ENCODE results near the gene PCGF6. TPM values are rescaled to one million over a fixed set of nuclear protein-coding genes. Genes with fewer than 3 reads are reported as not detected.
"Not testable (repeated sequence)": the region's sequence is repeated elsewhere in the genome, so short reads cannot be mapped to it uniquely, and the experiment has no call there.

Gene PCGF6
- polyA plus RNA-seq, 4 donors, result 5.9 to 7.1 (median 6.5) TPM

DNA sequence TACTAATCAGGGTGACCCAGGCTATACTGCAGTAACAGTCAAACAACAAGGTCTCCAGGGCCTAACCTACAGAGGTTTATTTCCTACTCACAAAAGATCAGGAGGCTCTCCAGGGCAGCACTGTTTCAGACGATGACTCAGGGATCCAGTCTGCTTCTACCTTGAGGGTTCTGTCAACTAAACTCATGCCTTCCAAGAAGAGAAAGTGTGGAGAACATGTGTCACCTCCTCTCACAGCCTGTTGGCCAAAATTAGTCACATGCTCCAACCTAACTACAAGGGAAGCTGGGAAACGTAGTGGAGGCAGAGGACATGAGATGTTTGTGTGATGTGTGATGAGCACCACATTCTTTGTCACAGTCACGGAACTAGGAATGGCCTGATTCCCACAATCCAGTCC lies 88.7 kb downstream of the PCGF6 start:
- FAIRE-seq (no peak), DNase-seq (no peak)
- Histone ChIP-seq H3K9me3 (ENCODE audit: control insufficient read depth in 2 of 2, insufficient read depth in 1 of 2, low read depth in 1 of 2, low read length in 1 of 2) (peaks cover 0 to 9% of the 10 kb centered on the region in 2 donors), H3K4me1 (ENCODE audit: control insufficient read depth in 3 of 3, insufficient read depth in 2 of 3, low read depth in 1 of 3, low read length in 2 of 3) (no peaks in the 10 kb centered on the region), H3K27me3 (ENCODE audit: control insufficient read depth in 3 of 3, insufficient read depth in 3 of 3, low read length in 3 of 3) (peaks cover 0 to 6% (median 0%) of the 10 kb centered on the region in 3 donors), H3K4me3 (ENCODE audit: low read depth in 1 of 3, low read length in 3 of 3) (no peak overlapping the region), H3K36me3 (ENCODE audit: control insufficient read depth in 3 of 3, insufficient read depth in 2 of 3, low read depth in 1 of 3, low read length in 3 of 3) (no peaks in the 10 kb centered on the region), H3K27ac (ENCODE audit: low read depth in 1 of 3, low read length in 2 of 3) (no peak overlapping the region)
- 70 to 79% (median 76%) methylated on average over 3 of the region's 3 CpGs for WGBS, 3 donors

DNA sequence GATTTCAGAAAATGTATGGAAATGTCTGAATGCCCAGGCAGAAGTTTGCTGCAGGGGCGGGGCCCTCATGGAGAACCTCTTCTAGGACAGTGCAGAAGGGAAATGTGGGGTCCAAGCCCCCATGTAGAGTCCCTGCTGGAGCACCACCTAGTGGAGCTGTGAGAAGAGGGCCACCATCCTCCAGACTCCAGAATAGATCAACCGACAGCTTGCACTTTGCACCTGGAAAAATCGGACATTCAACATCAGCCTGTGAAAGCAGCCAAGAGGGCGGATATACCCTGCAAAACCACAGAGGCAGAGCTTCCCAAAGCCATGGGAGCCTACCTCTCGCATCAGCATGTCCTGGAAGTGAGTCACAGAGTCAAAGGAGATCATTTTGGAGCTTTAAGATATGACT lies 91.0 kb downstream of the PCGF6 start:
- H3K4me1 ChIP-seq (ENCODE audit: control insufficient read depth in 3 of 3, insufficient read depth in 2 of 3, low read depth in 1 of 3, low read length in 2 of 3), result no peaks in the 10 kb centered on the region
- H3K4me3 ChIP-seq (ENCODE audit: low read depth in 1 of 3, low read length in 3 of 3), result no peak overlapping the region
- no peak for DNase-seq
- WGBS, 3 donors, result 89 to 90% (median 89%) methylated on average over 5 of the region's 5 CpGs
- peaks cover 0 to 2% (median 0%) of the 10 kb centered on the region in 3 donors for H3K27me3 ChIP-seq (ENCODE audit: control insufficient read depth in 3 of 3, insufficient read depth in 3 of 3, low read length in 3 of 3)
- H3K9me3 ChIP-seq (ENCODE audit: control insufficient read depth in 2 of 2, insufficient read depth in 1 of 2, low read depth in 1 of 2, low read length in 1 of 2), result peaks cover 0 to 9% of the 10 kb centered on the region in 2 donors
- FAIRE-seq, result no peak
- H3K27ac ChIP-seq (ENCODE audit: low read depth in 1 of 3, low read length in 2 of 3), result no peak overlapping the region
- H3K36me3 ChIP-seq (ENCODE audit: control insufficient read depth in 3 of 3, insufficient read depth in 2 of 3, low read depth in 1 of 3, low read length in 3 of 3), result no peaks in the 10 kb centered on the region

DNA sequence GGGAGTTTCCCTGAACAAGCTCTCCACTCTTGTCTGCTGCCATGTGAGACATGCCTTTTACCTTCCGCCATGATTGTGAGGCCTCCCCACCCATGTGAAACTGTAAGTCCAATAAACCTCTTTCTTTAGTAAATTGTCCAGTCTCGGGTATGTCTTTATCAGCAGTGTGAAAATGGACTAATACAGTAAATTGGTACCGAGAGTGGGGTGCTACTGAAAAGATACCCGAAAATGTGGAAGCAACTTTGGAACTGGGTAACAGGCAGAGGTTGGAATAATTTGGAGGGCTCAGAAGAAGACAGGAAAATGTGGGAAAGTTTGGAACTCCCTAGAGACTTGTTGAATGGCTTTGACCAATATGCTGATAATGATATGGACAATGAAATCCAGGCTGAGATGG lies 92.0 kb downstream of the PCGF6 start:
- not testable (repeated sequence) for H3K36me3 ChIP-seq (ENCODE audit: control insufficient read depth in 3 of 3, insufficient read depth in 2 of 3, low read depth in 1 of 3, low read length in 3 of 3); H3K27ac ChIP-seq (ENCODE audit: low read depth in 1 of 3, low read length in 2 of 3); FAIRE-seq; H3K4me3 ChIP-seq (ENCODE audit: low read depth in 1 of 3, low read length in 3 of 3); H3K27me3 ChIP-seq (ENCODE audit: control insufficient read depth in 3 of 3, insufficient read depth in 3 of 3, low read length in 3 of 3); DNase-seq; H3K4me1 ChIP-seq (ENCODE audit: control insufficient read depth in 3 of 3, insufficient read depth in 2 of 3, low read depth in 1 of 3, low read length in 2 of 3); H3K9me3 ChIP-seq (ENCODE audit: control insufficient read depth in 2 of 2, insufficient read depth in 1 of 2, low read depth in 1 of 2, low read length in 1 of 2)
- WGBS, 3 donors, result 88 to 93% (median 91%) methylated on average over 4 of the region's 4 CpGs

DNA sequence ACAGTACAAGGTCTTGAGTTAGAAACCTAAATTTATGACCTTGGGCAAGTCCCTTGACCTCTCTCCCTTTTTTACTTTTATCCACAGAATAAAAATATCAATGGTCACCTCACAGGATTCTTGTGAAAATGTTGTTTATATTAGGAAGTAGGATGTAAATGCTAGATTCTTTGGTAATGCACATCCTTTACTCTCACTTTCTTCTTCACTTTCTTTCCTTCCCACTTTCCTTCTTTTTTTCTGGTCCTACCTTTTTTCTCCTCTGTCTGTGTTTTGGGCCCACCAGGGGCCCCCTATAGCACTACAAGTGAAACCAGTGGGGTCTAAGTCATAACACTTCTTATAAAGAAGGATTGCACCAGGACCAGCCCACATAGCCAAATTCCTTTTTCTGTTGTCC lies 93.1 kb downstream of the PCGF6 start:
- no peaks in the 10 kb centered on the region for H3K4me1 ChIP-seq (ENCODE audit: control insufficient read depth in 3 of 3, insufficient read depth in 2 of 3, low read depth in 1 of 3, low read length in 2 of 3)
- no peak overlapping the region for H3K27ac ChIP-seq (ENCODE audit: low read depth in 1 of 3, low read length in 2 of 3)
- no peaks in the 10 kb centered on the region for H3K36me3 ChIP-seq (ENCODE audit: control insufficient read depth in 3 of 3, insufficient read depth in 2 of 3, low read depth in 1 of 3, low read length in 3 of 3)
- no peaks in the 10 kb centered on the region for H3K27me3 ChIP-seq (ENCODE audit: control insufficient read depth in 3 of 3, insufficient read depth in 3 of 3, low read length in 3 of 3)
- DNase-seq (no peak), FAIRE-seq (no peak)
- H3K4me3 ChIP-seq (ENCODE audit: low read depth in 1 of 3, low read length in 3 of 3), result no peak overlapping the region
- peaks cover 0 to 9% of the 10 kb centered on the region in 2 donors for H3K9me3 ChIP-seq (ENCODE audit: control insufficient read depth in 2 of 2, insufficient read depth in 1 of 2, low read depth in 1 of 2, low read length in 1 of 2)

DNA sequence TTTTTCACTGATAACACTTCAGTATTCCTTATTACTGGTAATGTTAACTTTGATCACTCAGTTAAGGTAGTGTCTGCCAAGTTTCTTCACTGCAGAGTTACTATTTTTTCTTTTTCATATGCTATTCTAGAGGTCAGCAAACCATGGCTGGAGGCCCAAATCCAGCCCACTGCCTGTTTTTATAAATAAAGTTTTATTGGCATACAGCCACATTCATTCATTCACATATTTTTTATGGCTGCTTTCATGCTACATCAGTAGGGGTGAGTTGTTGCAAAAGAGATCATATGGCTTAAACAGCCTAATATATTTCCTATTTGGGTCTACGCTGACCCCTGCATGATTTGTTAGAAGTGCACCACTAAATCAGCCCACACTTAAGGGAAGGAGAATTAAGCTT lies 94.3 kb downstream of the PCGF6 start:
- Histone ChIP-seq H3K4me1 (ENCODE audit: control insufficient read depth in 3 of 3, insufficient read depth in 2 of 3, low read depth in 1 of 3, low read length in 2 of 3) (no peaks in the 10 kb centered on the region), H3K9me3 (ENCODE audit: control insufficient read depth in 2 of 2, insufficient read depth in 1 of 2, low read depth in 1 of 2, low read length in 1 of 2) (peaks cover 0 to 9% of the 10 kb centered on the region in 2 donors), H3K4me3 (ENCODE audit: low read depth in 1 of 3, low read length in 3 of 3) (no peak overlapping the region), H3K27me3 (ENCODE audit: control insufficient read depth in 3 of 3, insufficient read depth in 3 of 3, low read length in 3 of 3) (no peaks in the 10 kb centered on the region), H3K27ac (ENCODE audit: low read depth in 1 of 3, low read length in 2 of 3) (no peak overlapping the region), H3K36me3 (ENCODE audit: control insufficient read depth in 3 of 3, insufficient read depth in 2 of 3, low read depth in 1 of 3, low read length in 3 of 3) (no peaks in the 10 kb centered on the region)
- DNase-seq (no peak), FAIRE-seq (no peak)
- WGBS, 3 donors, result 88 to 97% (median 96%) methylated on average over 1 of the region's 1 CpG

DNA sequence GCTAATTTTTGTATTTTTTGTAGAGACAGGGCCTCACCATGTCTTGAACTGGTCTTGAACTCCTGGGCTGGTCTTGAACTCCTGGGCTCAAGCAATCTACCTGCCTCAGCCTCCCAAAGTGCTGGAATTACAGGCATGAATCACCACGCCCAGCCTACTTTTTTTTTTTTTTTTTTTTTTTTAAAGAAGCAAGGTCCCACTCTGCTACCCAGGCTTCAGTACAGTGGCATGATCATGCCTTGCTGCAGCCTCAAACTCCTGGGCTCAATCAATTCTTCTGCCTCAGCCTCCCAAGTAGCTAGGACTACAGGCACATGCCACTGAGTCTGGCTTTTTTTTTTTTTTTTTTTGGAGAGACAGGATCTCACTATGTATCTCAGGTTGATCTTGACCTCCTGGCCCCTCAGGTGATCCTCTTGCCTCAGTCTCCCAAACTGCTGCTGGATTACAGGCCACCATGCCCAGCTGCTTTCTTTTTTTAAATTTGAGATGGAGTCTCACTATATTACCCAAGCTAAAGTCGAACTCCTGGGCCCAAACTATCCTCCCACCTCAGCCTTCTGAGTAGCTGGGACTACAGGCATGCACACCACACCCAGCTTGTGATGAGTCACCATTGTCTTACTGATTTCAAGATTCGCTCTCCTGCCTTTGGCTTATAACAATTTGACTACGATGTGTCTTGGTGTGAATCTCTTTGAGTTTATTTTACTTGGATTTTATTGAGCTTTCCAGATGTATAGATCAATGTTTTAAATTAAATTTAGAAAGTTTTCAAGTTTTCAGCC lies 96.2 kb downstream of the PCGF6 start:
- 54 to 58% (median 57%) methylated on average over 4 of the region's 4 CpGs for WGBS, 3 donors
- Histone ChIP-seq H3K27ac (ENCODE audit: low read depth in 1 of 3, low read length in 2 of 3) (no peak overlapping the region), H3K27me3 (ENCODE audit: control insufficient read depth in 3 of 3, insufficient read depth in 3 of 3, low read length in 3 of 3) (no peaks in the 10 kb centered on the region), H3K4me3 (ENCODE audit: low read depth in 1 of 3, low read length in 3 of 3) (no peak overlapping the region), H3K36me3 (ENCODE audit: control insufficient read depth in 3 of 3, insufficient read depth in 2 of 3, low read depth in 1 of 3, low read length in 3 of 3) (no peaks in the 10 kb centered on the region), H3K4me1 (ENCODE audit: control insufficient read depth in 3 of 3, insufficient read depth in 2 of 3, low read depth in 1 of 3, low read length in 2 of 3) (no peaks in the 10 kb centered on the region), H3K9me3 (ENCODE audit: control insufficient read depth in 2 of 2, insufficient read depth in 1 of 2, low read depth in 1 of 2, low read length in 1 of 2) (peaks cover 0 to 3% of the 10 kb centered on the region in 2 donors)
- DNase-seq (no peak), FAIRE-seq (no peak)

DNA sequence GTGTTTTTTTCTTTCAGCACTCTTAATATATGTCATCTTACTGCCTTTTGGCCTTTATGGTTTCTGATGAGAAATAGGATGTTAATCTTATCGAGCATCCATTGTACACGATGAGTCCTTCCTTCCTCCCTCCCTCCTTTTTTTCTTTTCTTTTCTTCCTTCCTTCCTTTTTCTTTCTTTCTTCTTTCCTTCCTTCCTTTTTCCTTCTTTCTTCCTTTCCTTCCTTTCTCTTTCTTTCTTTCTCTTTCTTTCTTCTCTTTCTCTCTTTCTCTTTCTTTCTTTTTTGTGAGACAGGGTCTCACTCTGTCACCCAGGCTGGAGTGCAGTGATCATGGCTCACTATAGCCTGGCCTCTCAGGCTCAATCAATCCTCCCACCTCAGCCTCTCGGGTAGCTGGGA lies 96.8 kb downstream of the PCGF6 start:
- 75 to 81% (median 79%) methylated on average over 3 of the region's 3 CpGs for WGBS, 3 donors
- Histone ChIP-seq H3K27me3 (ENCODE audit: control insufficient read depth in 3 of 3, insufficient read depth in 3 of 3, low read length in 3 of 3) (no peaks in the 10 kb centered on the region), H3K9me3 (ENCODE audit: control insufficient read depth in 2 of 2, insufficient read depth in 1 of 2, low read depth in 1 of 2, low read length in 1 of 2) (no peaks in the 10 kb centered on the region), H3K27ac (ENCODE audit: low read depth in 1 of 3, low read length in 2 of 3) (no peak overlapping the region), H3K4me3 (ENCODE audit: low read depth in 1 of 3, low read length in 3 of 3) (no peak overlapping the region), H3K4me1 (ENCODE audit: control insufficient read depth in 3 of 3, insufficient read depth in 2 of 3, low read depth in 1 of 3, low read length in 2 of 3) (no peaks in the 10 kb centered on the region), H3K36me3 (ENCODE audit: control insufficient read depth in 3 of 3, insufficient read depth in 2 of 3, low read depth in 1 of 3, low read length in 3 of 3) (no peaks in the 10 kb centered on the region)
- DNase-seq, result no peak
- FAIRE-seq, result no peak

Measured in small intestine (tissue), 7 donors.